GM19351 (cell line): ENCODE measurements around the gene MXD4.
"Not testable (repeated sequence)": the region's sequence is repeated elsewhere in the genome, so short reads cannot be mapped to it uniquely, and the experiment has no call there.

Experiments used
- ATAC-seq: cut with Tn5 transposase; IDR thresholded peaks from one replicate; pipeline ENCODE4 v1.9.1; 2021; ENCODE audit warnings: mild to moderate bottlenecking, moderate library complexity; ENCODE audit not compliant: unreplicated experiment

MXD4 gene

GRCh38 chr4:2275546-2276251, 13.8 kb upstream of the MXD4 start:
- ATAC-seq: no peak

DNA sequence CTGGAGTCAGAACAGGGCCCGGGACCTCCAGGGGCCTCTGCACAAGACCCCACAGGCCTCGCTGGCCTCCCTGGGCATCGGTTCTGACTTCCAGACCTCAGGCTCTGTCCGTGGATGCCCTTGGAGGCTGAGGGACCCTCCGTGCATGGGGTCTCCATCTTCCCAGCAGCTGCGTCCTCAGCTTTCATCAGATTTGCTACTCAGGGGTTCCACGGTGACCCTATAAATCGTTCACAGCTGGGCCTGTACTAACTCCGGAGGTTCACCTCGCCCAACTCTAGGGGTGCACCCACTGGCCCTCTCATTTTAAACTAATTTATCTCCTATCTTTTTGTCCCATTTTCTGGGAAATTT, 13.1 kb upstream of the MXD4 start:
- not testable (repeated sequence) for ATAC-seq

GRCh38 chr4:2274320-2275043, 12.6 kb upstream of the MXD4 start:
- no peak for ATAC-seq

DNA sequence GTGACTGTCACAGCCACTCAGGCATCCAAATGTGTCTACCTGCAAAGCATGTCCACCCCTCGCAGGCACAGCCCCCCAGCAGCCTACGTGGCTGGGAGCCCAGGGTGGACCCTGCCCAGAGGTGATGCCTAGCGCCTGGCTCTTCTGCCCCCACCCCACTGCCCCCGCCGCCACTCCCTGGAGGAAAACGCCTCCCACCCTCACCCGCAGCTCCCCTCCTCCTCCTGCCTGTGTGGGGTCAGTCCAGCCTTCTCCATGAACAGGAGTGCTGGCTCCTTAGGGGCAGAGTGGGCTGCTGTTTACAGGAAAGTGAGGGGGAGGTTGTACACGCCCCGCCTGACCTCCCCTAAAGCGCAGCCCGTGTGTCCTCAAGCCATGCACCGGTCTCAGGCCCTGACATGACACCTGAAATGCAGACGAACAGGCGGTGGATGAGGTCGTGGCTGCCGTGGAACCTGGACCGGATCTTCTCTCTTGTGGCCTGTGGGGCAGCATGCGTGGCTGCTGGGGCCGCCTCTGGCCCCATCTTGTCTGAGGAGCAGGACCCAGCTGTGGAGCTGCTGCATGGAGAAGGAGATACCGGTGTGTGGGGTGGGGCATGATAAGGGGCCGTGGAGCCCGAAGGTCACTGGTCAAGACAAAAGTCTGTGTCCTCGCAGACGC, 11.9 kb upstream of the MXD4 start:
- no peak for ATAC-seq

DNA sequence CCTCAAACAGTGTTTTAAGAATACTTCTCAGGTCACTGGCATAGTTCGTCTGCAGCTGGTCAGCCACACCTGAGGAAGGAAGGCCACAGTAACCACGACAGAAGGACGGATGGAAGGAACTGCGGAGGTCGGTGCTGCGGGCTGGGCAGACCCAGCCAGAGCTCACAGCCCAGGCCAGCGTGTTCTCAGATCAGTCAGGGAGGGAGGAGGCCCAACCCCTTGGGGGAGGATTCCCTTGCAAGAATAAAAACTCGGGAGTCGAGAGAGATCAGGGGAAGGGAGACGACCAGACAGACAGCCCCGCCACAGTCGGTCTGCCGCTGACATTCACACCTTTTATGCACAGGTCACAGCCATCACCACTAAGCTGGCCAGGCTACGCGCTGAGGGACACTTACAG, 11.3 kb upstream of the MXD4 start:
- ATAC-seq: no peak

DNA sequence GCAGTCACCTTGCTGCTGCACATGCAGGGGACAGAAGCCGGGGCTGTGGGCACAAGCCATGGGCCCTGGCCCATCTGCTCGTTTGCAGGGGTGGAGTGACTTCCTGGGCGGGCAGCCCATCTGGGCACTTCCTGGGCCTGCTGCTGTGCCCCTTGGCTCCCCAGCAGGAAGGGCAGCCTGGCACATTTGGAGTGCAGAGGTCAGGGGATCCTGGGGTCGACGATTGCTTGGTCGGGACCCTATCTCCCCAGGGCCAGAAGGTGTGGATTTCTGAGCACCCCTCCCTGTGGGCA, 10.9 kb upstream of the MXD4 start:
- no peak for ATAC-seq

GRCh38 chr4:2272026-2272827, 10.3 kb upstream of the MXD4 start:
- ATAC-seq: no peak

DNA sequence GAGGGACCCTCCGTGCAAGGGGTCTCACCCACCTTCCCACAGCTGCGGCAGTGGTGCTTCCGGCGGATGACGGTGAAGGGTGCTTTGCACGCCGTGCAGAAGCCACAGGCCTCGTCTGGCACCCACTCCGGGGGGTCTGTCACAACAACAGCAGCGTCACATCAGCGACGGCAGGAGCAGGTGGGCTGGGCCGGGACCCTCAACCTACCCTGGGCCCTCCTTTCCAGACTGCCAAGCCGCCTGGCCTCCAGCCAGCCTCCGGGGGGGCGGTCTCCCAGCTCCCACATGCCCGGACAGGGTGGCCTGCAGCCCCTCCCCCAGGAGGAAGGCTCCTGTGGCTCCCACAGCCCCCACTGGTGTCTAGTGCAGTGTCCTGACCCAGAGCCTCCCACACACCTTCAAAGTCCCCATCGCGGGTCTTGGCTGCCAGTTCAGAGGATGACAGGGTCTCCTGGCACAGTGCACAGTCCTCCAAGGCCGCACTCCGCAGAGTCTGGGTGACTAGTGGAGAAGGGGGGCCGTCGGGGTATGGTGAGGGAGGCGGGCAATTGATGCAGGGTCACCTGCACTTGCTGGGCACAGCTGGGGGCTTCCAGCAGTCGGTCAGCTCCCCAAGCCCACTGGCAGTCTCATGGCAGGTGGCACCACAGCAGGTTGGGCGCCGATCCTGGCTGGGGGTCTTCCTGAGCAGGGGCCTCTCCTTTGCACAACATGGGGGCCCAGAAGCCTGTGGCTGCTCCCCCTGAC, 9.5 kb upstream of the MXD4 start:
- ATAC-seq: no peak

- ATAC-seq: no peak
These were observed 8.6 kb upstream of the MXD4 start for GRCh38 chr4:2270341-2271165.

- no peak for ATAC-seq
These were observed 7.8 kb upstream of the MXD4 start for GRCh38 chr4:2269618-2270163.

DNA sequence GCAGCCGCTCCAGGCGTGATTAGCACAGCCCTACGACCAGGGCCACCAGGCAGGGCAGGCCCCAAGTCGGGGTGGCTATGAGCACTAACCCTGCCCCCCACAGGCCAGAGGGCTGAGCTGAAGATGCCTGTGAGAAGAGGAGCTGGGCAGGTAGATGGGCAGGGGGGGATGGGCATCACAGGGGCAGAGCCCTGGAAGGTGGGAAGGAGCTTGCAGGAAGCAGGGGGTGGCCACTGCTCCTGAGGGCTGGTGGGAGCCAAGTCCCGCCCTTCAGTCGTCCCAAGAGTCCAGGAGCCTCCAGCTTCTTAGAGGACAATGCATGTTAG, 7.3 kb upstream of the MXD4 start:
- ATAC-seq: no peak

DNA sequence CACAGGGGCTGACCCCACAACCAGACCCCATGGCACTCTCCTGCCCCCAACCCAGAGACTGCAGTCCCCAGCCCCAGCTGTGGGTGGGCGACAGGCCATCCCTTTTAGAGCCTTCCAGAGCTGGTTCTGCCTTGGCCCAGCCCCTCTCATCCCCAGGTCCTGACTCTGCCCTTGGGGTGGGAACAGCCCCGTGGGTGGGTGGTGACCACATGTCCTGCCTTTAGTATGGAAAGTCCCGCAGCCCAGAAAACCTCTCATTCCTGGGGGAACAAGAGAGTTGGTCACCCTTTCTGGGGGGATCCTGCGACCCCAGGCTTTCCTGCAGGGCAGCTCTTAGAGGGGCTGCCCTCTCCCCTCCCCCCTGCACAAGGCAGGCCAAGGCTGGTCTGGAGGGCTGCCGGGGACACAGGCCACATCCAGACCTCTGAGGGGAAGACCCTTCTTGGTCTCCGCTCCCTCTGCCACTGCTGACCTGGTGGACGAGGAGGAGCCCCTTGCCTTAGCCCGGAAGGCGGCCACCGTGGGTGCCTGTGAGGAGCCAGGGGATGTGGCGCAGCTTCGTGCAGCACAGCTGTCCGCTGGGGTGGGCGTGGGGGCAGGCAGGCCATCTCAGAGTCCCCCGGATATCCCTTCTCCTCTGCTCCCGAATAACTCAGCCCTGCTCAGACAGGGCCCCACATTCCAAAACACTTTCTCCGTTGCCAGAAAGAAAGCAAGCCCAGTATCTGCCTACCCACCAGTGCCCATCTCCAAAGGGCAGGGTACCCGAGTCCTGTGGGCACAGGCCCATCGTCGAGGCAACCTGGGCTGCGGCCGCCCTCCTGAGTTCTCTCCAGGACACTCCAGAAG, 6.7 kb upstream of the MXD4 start:
- ATAC-seq: no peak

DNA sequence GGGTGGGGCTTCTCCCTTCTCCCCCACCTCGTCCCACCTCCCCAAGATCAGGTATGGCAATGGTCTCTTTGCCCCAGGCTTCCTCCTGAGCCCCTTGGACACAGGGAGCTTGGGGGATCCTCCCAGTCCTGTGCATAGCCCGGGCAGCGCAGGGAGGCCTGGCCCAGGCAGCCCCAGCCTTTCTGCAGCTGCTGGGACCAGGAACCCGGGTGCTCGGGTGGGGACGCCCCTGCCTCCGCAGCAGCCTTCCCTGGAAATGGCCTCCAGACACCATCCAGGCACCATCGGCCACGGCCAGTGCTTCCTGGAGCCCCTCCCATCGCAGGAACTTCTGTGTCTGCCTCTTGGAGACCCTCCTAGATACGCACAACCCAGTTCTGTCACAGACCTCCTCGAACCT, 5.9 kb upstream of the MXD4 start:
- ATAC-seq: no peak

DNA sequence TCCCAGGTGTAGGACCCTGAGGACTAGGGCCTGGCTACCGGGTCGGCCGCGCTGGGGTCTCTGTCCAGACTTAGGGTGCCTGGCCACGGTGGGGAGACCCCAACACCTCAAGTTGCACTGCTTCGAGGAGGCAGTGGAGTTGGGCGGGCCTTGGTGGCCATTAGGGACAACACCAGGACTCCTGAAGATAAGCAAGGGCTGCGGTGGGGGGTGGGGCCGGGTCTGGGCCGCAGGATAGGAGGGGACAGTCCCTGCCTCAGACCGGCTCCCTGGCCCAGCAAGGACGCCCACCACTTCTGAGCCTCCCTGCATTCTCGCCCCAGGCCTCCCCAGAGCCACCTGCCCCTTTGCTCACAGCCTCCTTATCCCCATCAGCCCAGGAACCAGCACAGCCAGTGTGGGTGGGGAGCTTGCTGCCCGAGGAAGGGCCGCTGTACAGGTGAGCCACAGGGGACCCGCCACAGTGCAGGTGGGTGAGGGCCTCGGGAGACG, 5.5 kb upstream of the MXD4 start:
- ATAC-seq: no peak

DNA sequence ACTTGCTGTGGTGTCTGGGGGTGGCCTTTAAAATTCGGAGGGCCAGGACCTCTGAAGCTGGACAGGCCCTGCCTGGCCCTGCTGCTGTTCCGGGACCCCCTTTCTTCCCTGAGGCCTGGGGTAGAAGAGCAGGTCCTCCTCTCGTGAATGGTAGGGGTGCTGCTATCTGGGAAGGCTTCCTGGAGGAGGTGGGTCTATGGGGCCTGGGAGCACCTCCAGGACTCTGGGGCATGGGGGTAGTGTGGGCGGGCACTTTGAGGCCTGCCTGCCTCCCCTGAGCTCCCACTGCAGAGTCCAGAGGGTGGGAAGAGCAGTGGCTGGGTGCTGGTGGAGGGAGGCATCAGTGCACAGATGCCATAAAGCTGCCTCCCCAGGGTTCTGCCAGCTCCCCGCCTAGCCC, 4.9 kb upstream of the MXD4 start:
- ATAC-seq: no peak

- ATAC-seq: no peak
These were observed 4.3 kb upstream of the MXD4 start for GRCh38 chr4:2266181-2266580.

GRCh38 chr4:2265113-2266110, 3.5 kb upstream of the MXD4 start:
- ATAC-seq: no peak
